GM18907 (cell line): Measurements from ENCODE around the gene MRPS27.
A peak's percentile ranks its signal among the peaks of the same experiment; 100 is the strongest.

Experiments
- ATAC-seq: cut with Tn5 transposase; IDR thresholded peaks from one replicate; pipeline ENCODE4 v1.9.1; 2021; ENCODE audit warnings: mild to moderate bottlenecking, moderate library complexity; ENCODE audit not compliant: unreplicated experiment

The MRPS27 gene

DNA sequence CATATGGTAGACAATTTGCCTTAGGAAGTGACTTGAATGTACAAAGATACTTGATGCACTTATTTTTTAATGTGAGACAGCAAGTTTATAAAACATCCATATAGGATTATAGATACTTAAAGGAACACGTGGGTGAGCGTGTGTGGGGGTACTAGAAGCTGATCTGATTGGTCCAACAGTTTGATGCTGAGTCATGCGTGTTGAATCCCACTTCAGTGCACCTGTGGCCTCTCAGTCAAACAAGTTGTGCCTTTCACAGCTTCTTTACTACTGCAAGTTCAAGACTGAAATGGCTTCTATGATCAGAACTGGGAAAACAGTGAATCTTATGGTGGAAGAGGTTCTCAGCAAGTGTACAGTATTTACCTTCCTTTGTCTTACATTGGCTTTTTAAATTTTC is 113.9 kb downstream of the MRPS27 start:
- ATAC-seq, result no peak

DNA sequence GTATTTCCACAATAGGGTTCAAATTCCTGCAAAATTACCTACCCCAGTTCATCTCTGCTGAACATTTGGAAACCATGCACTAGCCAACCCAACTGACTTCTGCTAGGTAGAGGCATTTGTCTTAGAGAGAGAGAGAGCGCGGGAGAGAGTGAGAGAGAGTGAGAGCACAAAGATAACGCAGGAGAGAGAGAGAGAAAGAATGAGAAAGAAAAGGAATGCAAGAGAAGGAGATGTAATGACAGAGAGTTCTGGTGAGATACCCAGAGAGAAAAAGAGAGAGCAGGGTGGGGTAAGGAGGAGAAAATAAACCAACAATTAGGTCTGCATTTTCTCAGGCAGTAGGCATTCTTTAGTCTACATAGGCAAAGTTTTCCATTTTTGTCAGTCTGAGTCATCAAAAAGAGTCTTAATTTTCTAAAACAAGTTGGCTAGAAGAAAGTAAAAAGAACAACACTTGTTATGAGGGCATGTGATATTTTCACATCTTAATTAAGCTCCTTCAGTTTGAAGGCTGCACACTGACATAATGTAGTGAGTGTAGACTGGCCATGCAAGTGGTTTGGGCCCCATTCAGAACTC is 114.5 kb downstream of the MRPS27 start:
- ATAC-seq, result no peak

DNA sequence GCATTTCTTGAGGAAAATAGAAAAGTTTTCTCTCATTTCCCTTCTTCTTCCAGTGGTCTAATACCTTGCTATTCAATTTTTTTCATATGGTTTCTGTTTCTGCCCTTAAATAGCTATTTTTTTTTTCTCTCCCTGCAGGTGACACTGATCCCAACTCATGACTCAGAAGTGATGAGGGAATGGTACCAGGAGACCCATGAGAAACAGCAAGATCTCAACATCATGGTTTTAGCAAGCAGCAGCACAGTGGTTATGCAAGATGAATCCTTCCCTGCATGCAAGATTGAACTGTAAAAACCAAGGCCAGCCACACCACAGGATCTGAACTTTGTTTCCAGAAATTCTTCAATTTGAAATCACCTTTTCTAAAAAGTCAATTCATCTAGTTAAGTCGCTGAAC is 115.1 kb downstream of the MRPS27 start:
- no peak for ATAC-seq

DNA sequence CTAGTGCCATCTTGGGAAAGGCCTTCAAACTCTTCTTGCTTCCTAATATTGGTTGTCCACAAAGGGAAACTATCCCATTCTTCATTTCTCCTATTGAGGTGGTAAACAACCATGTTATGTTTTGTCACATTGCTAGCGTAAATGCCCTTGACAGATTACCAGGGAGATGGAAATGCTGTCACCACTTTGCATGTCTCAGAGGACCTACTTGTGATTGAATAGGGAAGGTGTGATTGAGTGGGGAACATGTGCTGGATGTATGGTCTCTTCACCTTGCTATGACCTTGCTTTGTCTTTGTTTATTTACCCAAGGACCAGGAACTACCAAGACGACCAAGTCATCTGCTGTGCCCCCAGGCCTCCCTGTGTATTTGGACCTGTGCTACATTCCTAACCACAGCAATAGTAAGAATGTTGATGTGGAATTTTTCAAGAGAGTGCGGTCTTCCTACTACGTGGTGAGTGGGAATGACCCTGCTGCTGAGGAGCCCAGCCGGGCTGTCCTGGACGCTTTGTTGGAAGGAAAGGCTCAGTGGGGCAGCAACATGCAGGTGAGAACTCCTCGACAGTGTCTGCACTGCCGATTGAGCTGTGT is 116.7 kb downstream of the MRPS27 start:
- ATAC-seq, result no peak

DNA sequence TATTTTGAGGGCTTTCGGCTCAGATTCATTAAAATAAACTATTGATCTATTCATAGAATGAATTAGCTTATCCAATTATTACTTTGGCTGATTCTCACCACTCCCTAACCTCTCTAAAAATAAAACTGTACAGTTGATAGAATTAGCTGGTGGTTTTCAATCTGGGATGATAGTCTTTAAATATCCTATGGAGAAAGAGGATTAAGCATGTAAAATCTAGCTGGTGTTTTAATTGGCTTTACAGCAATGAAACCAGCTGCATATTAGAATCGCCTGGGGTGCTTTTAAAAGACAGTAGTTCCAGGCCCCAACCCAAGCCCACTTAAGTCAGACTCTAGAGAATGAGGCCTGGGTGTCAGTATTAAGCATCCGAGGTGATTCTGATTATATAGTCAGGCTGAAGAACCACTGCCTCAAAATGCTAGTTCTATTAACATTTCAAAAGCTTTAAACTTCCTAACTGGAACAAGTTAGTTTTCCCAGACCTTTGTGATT is 117.7 kb downstream of the MRPS27 start:
- no peak for ATAC-seq

DNA sequence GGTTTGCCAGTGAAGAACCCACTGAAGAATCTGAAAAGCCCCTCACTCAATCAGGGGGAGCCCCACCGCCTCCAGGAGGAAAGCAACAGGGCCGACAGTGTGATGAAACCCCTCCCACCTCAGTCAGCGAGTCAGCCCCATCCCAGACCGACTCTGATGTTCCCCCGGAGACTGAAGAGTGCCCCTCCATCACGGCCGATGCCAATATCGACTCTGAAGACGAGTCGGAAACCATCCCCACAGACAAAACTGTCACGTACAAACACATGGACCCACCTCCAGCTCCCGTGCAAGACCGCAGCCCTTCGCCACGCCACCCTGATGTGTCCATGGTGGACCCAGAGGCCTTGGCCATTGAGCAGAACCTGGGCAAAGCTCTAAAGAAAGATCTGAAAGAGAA is 120.4 kb downstream of the MRPS27 start:
- ATAC-seq, result no peak

DNA sequence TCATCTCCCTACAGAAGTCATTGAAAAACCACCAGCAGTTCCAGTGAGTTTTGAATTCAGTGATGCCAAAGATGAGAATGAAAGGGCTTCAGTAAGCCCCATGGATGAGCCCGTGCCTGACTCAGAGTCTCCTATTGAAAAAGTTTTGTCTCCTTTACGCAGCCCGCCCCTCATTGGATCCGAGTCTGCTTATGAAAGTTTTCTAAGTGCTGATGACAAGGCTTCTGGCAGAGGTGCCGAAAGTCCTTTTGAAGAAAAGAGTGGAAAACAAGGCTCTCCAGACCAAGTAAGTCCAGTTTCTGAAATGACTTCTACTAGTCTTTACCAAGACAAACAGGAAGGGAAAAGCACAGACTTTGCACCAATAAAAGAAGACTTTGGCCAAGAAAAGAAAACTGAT is 122.6 kb downstream of the MRPS27 start:
- no peak for ATAC-seq

DNA sequence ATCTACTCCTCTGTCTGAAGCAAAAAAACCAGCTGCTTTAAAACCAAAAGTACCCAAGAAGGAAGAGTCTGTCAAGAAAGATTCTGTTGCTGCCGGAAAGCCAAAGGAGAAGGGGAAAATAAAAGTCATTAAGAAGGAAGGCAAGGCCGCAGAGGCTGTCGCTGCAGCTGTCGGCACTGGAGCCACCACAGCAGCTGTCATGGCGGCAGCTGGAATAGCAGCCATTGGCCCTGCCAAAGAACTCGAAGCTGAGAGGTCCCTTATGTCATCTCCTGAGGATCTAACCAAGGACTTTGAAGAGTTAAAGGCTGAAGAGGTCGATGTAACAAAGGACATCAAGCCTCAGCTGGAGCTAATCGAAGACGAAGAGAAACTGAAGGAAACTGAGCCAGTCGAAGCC is 124.5 kb downstream of the MRPS27 start:
- no peak for ATAC-seq

DNA sequence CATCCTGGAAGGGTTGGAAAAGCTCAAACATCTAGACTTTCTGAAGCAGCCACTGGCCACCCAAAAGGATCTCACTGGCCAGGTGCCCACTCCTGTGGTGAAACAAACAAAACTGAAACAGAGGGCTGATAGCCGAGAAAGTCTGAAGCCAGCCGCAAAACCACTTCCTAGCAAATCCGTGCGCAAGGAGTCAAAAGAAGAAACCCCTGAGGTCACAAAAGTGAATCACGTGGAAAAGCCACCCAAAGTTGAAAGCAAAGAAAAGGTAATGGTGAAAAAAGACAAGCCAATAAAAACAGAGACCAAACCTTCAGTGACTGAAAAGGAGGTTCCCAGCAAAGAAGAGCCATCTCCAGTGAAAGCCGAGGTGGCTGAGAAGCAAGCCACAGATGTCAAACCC is 125.2 kb downstream of the MRPS27 start:
- ATAC-seq, result peak; percentile 96

DNA sequence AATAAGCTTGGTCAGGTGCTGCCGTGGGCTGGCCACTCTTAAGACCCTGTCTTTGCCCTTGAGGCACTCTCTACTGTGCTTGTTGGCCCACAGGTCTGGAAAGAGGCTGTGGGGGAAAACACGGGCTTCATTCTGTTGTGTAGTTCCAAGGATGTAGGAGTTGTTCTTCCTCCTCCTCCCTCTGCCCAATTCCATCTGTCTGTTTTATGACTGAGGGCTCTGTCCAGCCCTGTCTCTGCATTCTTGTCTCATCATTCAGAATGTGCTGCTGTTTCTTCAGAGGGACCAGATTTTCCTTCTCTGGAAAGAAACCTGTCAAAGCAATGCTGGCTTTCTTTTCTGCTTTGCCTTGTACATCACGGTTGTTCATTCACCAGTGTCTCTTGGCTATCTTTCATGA is 128.6 kb downstream of the MRPS27 start:
- ATAC-seq, result no peak

DNA sequence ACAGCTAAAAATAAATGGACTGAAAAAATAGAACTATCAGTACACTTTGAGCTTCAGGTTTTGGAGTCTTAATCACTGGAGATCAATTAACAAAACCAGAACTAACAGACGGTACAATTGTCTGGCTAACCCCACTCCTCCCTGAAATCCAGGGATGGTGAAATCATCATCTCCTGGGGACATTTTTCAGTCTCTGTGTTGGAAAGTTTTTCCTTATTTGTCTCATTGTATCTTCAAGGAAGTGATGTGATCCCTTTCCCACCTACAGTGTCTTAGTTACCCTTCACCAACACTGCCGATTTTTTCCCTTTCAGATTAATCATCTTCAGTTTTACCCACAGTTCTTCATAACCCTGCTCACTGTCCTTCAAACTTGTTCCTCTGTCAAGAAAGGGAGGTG is 130.9 kb downstream of the MRPS27 start:
- ATAC-seq, result no peak

DNA sequence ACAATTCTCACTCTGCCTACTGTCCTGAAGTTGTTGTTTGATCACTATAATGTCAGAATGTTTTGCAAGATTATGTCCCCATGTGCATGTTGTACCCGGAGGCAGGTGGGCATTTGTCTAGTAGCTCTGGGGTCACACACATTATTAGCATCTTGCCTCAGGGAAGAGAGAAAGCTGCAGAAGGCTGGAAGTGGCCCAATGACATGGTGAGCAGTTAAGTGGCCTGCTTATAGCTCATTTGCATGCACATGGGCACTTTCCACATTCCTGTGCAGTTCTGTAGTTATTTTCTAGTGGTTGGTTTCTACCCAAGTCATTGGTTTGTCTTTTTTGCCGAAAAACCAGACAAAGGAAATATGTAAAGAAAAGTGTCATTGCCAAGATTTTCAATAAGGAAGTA is 131.9 kb downstream of the MRPS27 start:
- no peak for ATAC-seq

DNA sequence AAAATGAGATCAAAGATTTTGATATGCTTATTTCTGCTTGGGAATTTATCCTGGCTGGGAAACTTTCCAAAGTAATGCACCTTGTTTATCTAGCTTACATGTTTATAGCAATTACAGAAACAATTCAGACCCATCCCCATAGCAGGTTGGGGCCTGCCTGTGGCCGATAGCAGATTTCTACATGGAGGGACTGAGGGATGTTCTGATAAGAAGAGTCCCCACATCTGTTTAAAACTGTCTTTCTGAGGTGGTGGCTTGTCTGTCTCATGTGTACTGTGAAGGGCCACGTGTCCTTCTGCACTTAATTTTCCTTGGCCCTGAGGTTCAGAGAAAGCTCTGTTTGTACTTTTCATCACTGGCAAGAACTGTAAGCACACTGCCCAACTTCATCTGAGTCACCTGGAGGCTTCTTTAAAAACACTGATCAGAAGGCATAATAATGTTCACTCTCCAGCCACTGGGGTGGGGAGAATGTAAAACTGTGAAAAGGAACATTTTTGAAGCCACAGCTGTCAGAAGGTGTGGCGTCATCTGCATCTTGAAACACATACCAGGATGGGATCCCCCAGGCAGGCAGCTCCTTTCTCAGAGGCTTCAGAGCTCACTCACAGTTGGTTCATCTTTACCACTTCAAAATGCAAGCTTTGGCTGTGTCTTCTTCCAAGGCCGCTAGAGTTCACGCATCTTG is 132.5 kb downstream of the MRPS27 start:
- ATAC-seq, result no peak

DNA sequence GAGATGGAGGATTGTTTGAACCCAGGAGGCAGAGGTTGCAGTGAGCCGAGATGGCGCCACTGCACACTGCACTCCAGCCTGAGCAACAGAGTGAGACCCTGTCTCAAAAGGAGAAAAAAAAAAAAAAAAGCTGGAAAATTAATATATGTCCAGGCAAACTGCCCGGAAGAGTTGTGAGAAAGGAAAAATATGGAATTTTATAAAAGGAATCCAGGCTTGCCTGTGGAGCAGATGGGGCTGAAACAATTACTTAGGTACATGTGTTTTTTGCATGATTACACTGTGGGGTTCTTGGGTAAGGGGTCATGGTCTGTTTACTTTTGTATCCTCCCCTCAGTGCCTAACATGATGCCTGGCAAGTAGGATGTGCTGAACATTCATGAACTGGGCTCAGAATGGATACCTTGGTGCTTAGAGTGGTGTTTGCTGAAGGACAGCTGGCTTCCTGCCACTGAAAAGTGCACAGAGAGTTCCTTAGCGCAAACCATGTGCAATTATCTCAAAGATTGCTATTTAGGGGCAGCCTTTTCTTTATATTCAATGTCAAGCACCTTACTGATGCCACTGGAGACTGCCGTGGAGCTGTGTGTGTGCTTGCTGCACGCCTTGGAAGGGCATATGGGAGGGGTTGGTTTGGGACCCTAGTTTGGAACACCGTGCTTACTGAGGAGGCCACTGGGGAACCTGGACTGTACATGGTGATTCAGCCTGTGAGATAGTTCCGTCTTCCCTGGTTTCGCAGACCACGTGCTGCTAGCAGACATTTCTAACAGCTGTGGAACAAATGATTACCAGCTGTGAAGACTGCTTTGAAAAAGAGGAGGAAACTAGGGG is 134.3 kb downstream of the MRPS27 start:
- ATAC-seq, result no peak

DNA sequence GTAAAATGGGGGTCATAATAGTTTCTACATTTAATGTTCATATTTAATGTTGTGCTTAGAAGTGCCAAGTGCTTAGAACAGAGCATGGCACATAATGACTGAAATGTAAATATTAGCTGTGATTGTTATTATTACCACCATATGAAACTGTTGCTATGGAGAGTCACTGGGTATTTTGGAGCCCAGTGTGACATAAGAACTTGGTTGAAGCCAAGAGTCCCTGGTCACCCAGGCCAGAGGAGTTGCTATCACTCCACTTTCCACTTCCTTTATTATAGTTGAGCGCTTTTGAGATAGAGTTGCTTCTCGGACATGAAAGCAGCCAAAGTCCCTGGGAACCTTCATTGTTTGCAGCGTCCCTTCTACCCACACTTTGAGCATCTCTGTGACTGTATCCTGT is 135.6 kb downstream of the MRPS27 start:
- no peak for ATAC-seq

DNA sequence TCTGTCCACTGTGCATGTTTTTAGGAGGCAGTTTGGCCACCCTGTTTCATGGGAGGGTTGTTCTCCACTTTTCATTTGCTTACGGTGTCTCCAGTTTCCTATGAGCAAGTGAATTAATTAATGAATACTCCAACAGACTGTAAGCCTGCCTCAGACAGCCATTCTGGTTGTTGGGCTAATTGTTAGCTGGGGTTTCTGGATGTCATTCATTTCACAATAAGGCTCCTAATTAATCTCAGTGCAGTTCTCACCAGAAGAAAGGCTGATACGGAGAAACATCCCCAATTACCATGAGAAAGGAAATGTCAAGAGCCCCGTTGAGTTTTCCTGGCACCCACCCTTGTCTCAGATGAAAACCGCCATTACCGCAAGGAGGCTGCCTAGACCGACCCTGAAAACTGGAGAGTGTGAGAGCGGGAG is 136.9 kb downstream of the MRPS27 start:
- no peak for ATAC-seq

DNA sequence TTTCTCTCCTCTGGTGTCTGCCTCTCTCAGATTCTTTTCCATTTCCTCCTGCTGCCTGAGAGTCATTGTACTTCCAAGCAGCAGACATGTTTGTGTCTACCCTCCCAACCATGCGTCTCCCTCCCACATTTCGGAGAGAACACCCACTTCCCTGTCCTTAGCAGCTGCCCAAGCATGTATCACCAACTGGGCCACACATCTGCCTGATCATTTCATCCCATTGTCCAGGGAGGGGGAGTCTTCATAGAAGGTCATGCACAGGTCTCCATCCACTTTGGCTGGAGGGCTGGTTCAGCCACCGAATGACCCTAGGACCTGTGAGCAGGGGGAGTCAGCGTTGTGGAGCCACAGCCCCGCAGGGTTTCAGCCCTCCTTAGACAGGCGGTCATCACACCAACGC is 137.4 kb downstream of the MRPS27 start:
- ATAC-seq, result no peak

DNA sequence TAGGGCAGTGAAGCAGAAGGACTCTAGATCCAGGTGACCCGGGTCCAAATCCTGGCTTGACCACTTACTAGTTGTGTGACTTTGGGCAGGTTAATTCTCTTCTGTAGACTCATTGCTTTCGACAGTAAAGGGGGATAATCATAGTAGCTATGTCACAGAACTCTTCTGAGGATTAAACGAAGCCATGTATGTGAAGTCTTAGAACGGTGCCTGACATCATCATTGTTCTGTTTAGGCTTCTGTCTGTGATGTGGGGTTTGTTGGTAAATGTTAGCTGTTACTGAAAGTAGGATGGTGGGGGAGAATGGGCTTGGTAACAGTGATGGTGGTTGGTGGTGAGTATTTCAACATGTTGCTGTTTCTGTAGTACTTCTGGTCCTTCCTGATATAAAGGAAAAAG is 139.1 kb downstream of the MRPS27 start:
- no peak for ATAC-seq

DNA sequence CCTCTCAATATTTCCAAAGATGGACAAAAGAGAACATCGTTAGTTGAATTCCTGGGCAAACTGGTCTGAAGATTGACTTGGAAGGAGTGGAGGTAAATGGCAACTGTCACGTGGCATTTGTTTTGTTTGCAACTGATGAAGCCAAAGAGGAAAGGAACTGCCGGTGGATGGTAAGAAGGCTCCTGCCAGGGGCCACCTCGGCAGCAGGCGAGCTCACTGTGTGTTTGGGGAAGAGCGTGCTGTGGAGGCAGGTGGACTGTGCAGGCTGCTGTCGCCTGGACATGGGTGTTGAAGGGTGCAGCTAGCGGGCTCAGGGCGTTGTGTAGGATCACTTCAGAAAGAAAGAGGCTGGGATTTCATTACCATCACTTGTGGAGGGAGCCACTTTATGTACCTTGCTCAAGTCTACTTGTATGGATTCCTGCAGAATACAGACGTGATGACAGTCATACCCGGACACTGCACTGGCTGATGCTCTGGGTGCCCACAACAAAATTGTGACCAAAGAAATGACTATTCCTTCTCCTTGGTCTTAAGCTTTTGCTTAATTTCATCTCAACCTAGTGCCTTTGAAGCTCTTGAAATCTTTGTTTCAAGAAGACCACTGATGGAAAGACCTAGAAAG is 140.1 kb downstream of the MRPS27 start:
- ATAC-seq, result no peak

DNA sequence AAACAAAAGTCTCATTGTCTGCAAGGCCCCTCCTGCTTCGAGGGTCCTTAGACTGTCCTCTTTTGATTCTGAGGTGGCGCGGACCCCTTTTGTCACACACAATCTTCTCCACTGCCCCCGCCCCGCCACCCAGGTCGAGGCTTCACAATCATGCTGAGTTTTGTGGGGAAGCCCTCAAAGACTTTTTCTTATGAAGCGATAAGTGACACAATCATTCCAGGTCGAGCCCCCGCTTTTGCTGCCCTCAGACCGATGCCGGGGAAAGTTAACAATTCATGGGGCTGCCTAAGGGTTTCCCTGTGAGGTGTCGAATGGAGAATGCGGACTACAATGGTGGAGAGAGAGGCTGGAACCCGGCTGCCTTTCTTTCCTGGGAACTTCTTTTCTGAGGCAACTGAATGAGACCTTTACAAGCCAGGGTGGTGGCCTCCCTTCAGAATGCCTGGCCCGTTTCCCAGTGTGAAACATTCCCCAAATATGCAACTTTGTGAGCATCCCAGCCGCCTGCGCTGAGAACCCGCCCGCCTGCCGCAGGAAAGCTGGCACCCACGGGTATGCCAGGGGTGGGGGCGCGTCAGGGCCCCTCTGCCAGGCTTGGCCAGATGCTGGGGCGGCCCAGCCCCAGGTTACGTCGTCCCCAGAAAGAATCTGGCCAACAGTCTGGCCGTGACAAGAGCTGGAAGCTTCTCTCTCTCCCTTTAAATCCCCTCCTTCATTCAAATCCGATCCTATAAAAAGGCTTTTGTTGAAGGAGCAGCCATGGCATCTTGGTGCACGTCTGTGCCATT is 140.8 kb downstream of the MRPS27 start:
- ATAC-seq, result no peak
